ENCODE results near the gene RUSF1.

RUSF1 gene

GRCh38 chr16:31440516-31441184, 67.5 kb downstream of the RUSF1 start:
- in situ Hi-C loops (cut with MboI; ENCODE audit: low sequenced_read_pairs, unreplicated experiment), result loop anchor here (25.0 kb wide), 1 partner anchor 453 kb away; the partner anchor contains the start of gene HSD3B7
- TF ChIP-seq CTCF (IDR thresholded peaks at IDR 0.05; ENCODE audit: borderline replicate concordance, control extremely low read depth, extremely low read depth, insufficient read depth, missing control alignments), result no peak
- no peak for DNase-seq (ENCODE audit: low spot score)

- no peak for DNase-seq (ENCODE audit: low spot score)
- in situ Hi-C loops (cut with MboI; ENCODE audit: low sequenced_read_pairs, unreplicated experiment), result loop anchor here (25.0 kb wide), 1 partner anchor 452 kb away; the partner anchor contains the start of gene HSD3B7
- TF ChIP-seq CTCF (IDR thresholded peaks at IDR 0.05; ENCODE audit: borderline replicate concordance, control extremely low read depth, extremely low read depth, insufficient read depth, missing control alignments), result no peak
Observed at GRCh38 chr16:31439519-31439918, 68.7 kb downstream of the RUSF1 start.
